H1 (cell line): ENCODE data around the gene CELF4. TPM values are rescaled to one million over a fixed set of nuclear protein-coding genes. Genes with fewer than 3 reads are reported as not detected.

Experiments
- CTCF ChIA-PET: fragments of 300-600 bp; sonication (Branson Sonifier 250); formaldehyde crosslinking; loops from one replicate; lab custom pipeline; 2021; ENCODE audit not compliant: partially characterized antibody; lab: Charles Lee
- POLR2A ChIA-PET: fragments of 300-600 bp; sonication (Branson Sonifier 250); formaldehyde crosslinking; loops from one replicate; lab custom pipeline; 2021; ENCODE audit warnings: inconsistent platforms; ENCODE audit not compliant: partially characterized antibody; lab: Charles Lee
- DNase-seq, 2 experiments: peaks; one replicate each; pipeline versions ENCODE4 v3.0.0 to v3.0.0-alpha.2; 2010 to 2022; ENCODE audit warnings: low spot score in 2 of 2, low read depth in 1 of 2, mixed read lengths in 1 of 2
- FAIRE-seq: peaks from 2 replicates; lab custom pipeline; 2011; peaks lifted over from hg19 to GRCh38; lab: Jason Lieb, UNC
- H2AFZ ChIP-seq: 2 replicates; pipeline ENCODE4 v1.8.1; 2012; ENCODE audit warnings: low read length, inconsistent platforms
- H2AK5ac ChIP-seq: 2 replicates; pipeline ENCODE4 v1.6.1; 2013; ENCODE audit warnings: low read depth, low read length
- H2BK120ac ChIP-seq: replicated peaks from 2 replicates; pipeline ENCODE3; 2013; ENCODE audit warnings: low read depth, low read length, inconsistent platforms
- H2BK12ac ChIP-seq: 2 replicates; pipeline ENCODE4 v1.6.1; 2013; ENCODE audit warnings: low read depth, low read length
- H2BK15ac ChIP-seq: 2 replicates; pipeline ENCODE4 v1.6.1; 2013; ENCODE audit warnings: low read length
- H2BK20ac ChIP-seq: 2 replicates; pipeline ENCODE4 v1.6.1; 2013; ENCODE audit warnings: low read length
- H2BK5ac ChIP-seq: 2 replicates; pipeline ENCODE4 v1.6.1; 2013; ENCODE audit warnings: low read depth, low read length
- H3K14ac ChIP-seq: 2 replicates; pipeline ENCODE4 v1.6.1; 2013; ENCODE audit warnings: inconsistent platforms; ENCODE audit not compliant: insufficient read length
- H3K18ac ChIP-seq: 2 replicates; pipeline ENCODE4 v1.6.1; 2013; ENCODE audit warnings: low read length; ENCODE audit errors: extremely low read depth
- H3K23ac ChIP-seq: 2 replicates; pipeline ENCODE4 v1.6.1; 2013; ENCODE audit warnings: inconsistent platforms; ENCODE audit not compliant: insufficient read length
- H3K23me2 ChIP-seq: 2 replicates; pipeline ENCODE4 v1.6.1; 2013; ENCODE audit warnings: low read depth, low read length
- H3K27ac ChIP-seq: 2 replicates; pipeline ENCODE4 v1.6.1; 2011; ENCODE audit warnings: low read depth, low read length, inconsistent platforms
- H3K27me3 ChIP-seq, 4 experiments: replicated peaks in 1 of 4; 1 replicate in 1 of 4; 2 replicates in 3 of 4; pipeline versions ENCODE4 v1.6.1 to v1.8.1; 2011 to 2013; ENCODE audit warnings: low read length in 3 of 4, mild to moderate bottlenecking in 3 of 4, inconsistent platforms in 2 of 4, mixed read lengths in 2 of 4, moderate library complexity in 1 of 4; ENCODE audit not compliant: control insufficient read depth in 3 of 4, insufficient read depth in 3 of 4; ENCODE audit errors: extremely low read depth in 1 of 4
- H3K36me3 ChIP-seq, 4 experiments: 2 replicates each; pipeline versions ENCODE4 v1.6.1 to v1.8.1; 2011 to 2013; ENCODE audit warnings: mild to moderate bottlenecking in 4 of 4, low read length in 3 of 4, moderate library complexity in 2 of 4, control low read depth in 1 of 4, inconsistent platforms in 1 of 4; ENCODE audit not compliant: insufficient read depth in 4 of 4, control insufficient read depth in 2 of 4
- H3K4ac ChIP-seq: replicated peaks from 2 replicates; pipeline ENCODE3; 2013; ENCODE audit warnings: low read length, low read depth, mixed read lengths, inconsistent platforms; ENCODE audit not compliant: insufficient read length
- H3K4me1 ChIP-seq, 4 experiments: replicated peaks in 1 of 4; 1 replicate in 1 of 4; 2 replicates in 3 of 4; pipeline versions ENCODE4 v1.6.1 to v1.8.1; 2011 to 2013; ENCODE audit warnings: low read length in 3 of 4, inconsistent platforms in 2 of 4, mixed read lengths in 1 of 4; ENCODE audit not compliant: insufficient read depth in 4 of 4, control insufficient read depth in 3 of 4
- H3K4me2 ChIP-seq, 2 experiments: 2 replicates each; pipeline versions ENCODE4 v1.6.1 to v1.8.1; 2011 to 2013; ENCODE audit warnings: low read depth in 2 of 2, low read length in 2 of 2, control low read depth in 1 of 2, inconsistent platforms in 1 of 2, mild to moderate bottlenecking in 1 of 2; ENCODE audit not compliant: insufficient read depth in 1 of 2
- H3K4me3 ChIP-seq, 4 experiments: fragments of 200-600, 300-600 bp in 1 of 4; sonication (generic), shearing (Covaris generic), sonication (Bioruptor Twin) in 1 of 4; 2 replicates each; pipeline versions ENCODE4 v1.5.1 to v1.8.1; 2011 to 2016; ENCODE audit warnings: low read length in 4 of 4, low read depth in 3 of 4, control low read depth in 2 of 4, inconsistent platforms in 2 of 4, mild to moderate bottlenecking in 2 of 4, mixed read lengths in 1 of 4, moderate library complexity in 1 of 4; ENCODE audit not compliant: insufficient read depth in 2 of 4; ENCODE audit errors: extremely low read depth in 1 of 4
- H3K56ac ChIP-seq: replicated peaks from 2 replicates; pipeline ENCODE3; 2013; ENCODE audit warnings: low read depth, mild to moderate bottlenecking, mixed read lengths, low read length, inconsistent platforms; ENCODE audit not compliant: insufficient read length
- H3K79me1 ChIP-seq: 2 replicates; pipeline ENCODE4 v1.6.1; 2013; ENCODE audit warnings: low read depth, low read length, control low read depth
- H3K79me2 ChIP-seq, 2 experiments: 2 replicates each; pipeline versions ENCODE4 v1.6.1 to v1.8.1; 2012 to 2013; ENCODE audit warnings: low read length in 2 of 2, mild to moderate bottlenecking in 2 of 2, inconsistent platforms in 1 of 2; ENCODE audit not compliant: insufficient read depth in 2 of 2, control insufficient read depth in 1 of 2
- H3K9ac ChIP-seq, 4 experiments: replicated peaks in 1 of 4; 1 replicate in 1 of 4; 2 replicates in 3 of 4; pipeline versions ENCODE4 v1.6.1 to v1.8.1; 2011 to 2013; ENCODE audit warnings: low read depth in 3 of 4, low read length in 3 of 4, control low read depth in 2 of 4, mild to moderate bottlenecking in 2 of 4, moderate library complexity in 2 of 4, inconsistent platforms in 1 of 4; ENCODE audit errors: extremely low read depth in 1 of 4
- H3K9me3 ChIP-seq, 2 experiments: 2 replicates each; pipeline versions ENCODE4 v1.6.1 to v1.8.1; 2012 to 2013; ENCODE audit warnings: mild to moderate bottlenecking in 2 of 2, moderate library complexity in 2 of 2, control low read depth in 1 of 2, inconsistent platforms in 1 of 2, low read depth in 1 of 2, low read length in 1 of 2, mixed read lengths in 1 of 2; ENCODE audit not compliant: insufficient read depth in 2 of 2
- H4K20me1 ChIP-seq, 2 experiments: replicated peaks in 1 of 2; 2 replicates each; pipeline versions ENCODE3 to v1.8.1; 2011 to 2013; ENCODE audit warnings: inconsistent platforms in 2 of 2, low read length in 2 of 2, mild to moderate bottlenecking in 1 of 2; ENCODE audit not compliant: insufficient read depth in 2 of 2, control insufficient read depth in 1 of 2
- H4K5ac ChIP-seq: 2 replicates; pipeline ENCODE4 v1.6.1; 2013; ENCODE audit warnings: low read length, low read depth, mixed read lengths, inconsistent platforms; ENCODE audit not compliant: insufficient read length
- H4K8ac ChIP-seq: 2 replicates; pipeline ENCODE4 v1.8.0; 2013; ENCODE audit warnings: mild to moderate bottlenecking, moderate library complexity, low read length, inconsistent platforms; ENCODE audit not compliant: insufficient read depth; ENCODE audit errors: extremely low read depth
- H4K91ac ChIP-seq: replicated peaks from 2 replicates; pipeline ENCODE3; 2013; ENCODE audit warnings: low read length, mixed read lengths, inconsistent platforms; ENCODE audit not compliant: insufficient read length
- BCL11A ChIP-seq, 2 experiments: IDR thresholded peaks; one replicate each; pipeline ENCODE4 v1.6.1; 2011; ENCODE audit warnings: low read depth in 2 of 2, low read length in 2 of 2, mild to moderate bottlenecking in 2 of 2
- E2F6 ChIP-seq: IDR thresholded peaks from 2 replicates; pipeline ENCODE4 v1.6.1; 2012; ENCODE audit warnings: inconsistent platforms
- EP300 ChIP-seq, 2 experiments: IDR thresholded peaks; 1 replicate in 1 of 2; 2 replicates in 1 of 2; pipeline ENCODE4 v1.6.1; 2011 to 2012; ENCODE audit warnings: low read depth in 2 of 2, low read length in 2 of 2, mild to moderate bottlenecking in 2 of 2, borderline replicate concordance in 1 of 2, inconsistent platforms in 1 of 2, moderate library complexity in 1 of 2
- EZH2 ChIP-seq: fragments of 200-600 bp; sonication (generic); IDR thresholded peaks from 2 replicates; pipeline ENCODE4 v1.7.1; 2012; ENCODE audit warnings: low read depth, mild to moderate bottlenecking, moderate library complexity, low read length, inconsistent platforms; ENCODE audit not compliant: severe bottlenecking
- HDAC2 ChIP-seq, 2 experiments: fragments of 300-600 bp in 1 of 2; sonication (generic) in 1 of 2; IDR thresholded peaks; 2 replicates each; pipeline ENCODE4 v1.6.1; 2011 to 2012; ENCODE audit warnings: low read depth in 2 of 2, low read length in 2 of 2, mild to moderate bottlenecking in 2 of 2, moderate library complexity in 2 of 2, borderline replicate concordance in 1 of 2, inconsistent platforms in 1 of 2
- HDAC6 ChIP-seq: IDR thresholded peaks from one replicate; pipeline ENCODE4 v1.7.1; 2012; ENCODE audit warnings: low read depth, mild to moderate bottlenecking, inconsistent platforms, low read length, moderate library complexity
- RFX5 ChIP-seq: IDR thresholded peaks from 2 replicates; pipeline ENCODE4 v1.6.1; 2011; ENCODE audit warnings: low read depth, low read length, improper control_type of control experiment, borderline replicate concordance
- TAF1 ChIP-seq: IDR thresholded peaks from 2 replicates; pipeline ENCODE4 v1.6.1; 2011; ENCODE audit warnings: mild to moderate bottlenecking, low read depth, low read length
- TAF7 ChIP-seq: optimal IDR thresholded peaks from 2 replicates; pipeline ENCODE3; 2011; ENCODE audit warnings: low read depth, mild to moderate bottlenecking, inconsistent platforms, low read length, moderate library complexity, borderline replicate concordance
- TEAD4 ChIP-seq: IDR thresholded peaks from 2 replicates; pipeline ENCODE4 v1.6.1; 2012; ENCODE audit warnings: low read depth, low read length, inconsistent platforms, mixed read lengths
- ZNF274 ChIP-seq: IDR thresholded peaks from 2 replicates; pipeline ENCODE4 v1.7.0; 2012; ENCODE audit warnings: low read length, borderline replicate concordance; ENCODE audit errors: extremely low read depth
- WGBS, 2 experiments: shearing (Covaris generic) in 1 of 2; methylation state at CpG; one replicate each; pipeline versions ENCODE4 v1.1.6 to v1.1.7; 2013 to 2015; ENCODE audit warnings: low lambda C conversion rate in 2 of 2, mixed read lengths in 2 of 2, inconsistent platforms in 1 of 2, low coverage in 1 of 2, missing lambda C conversion rate in 1 of 2; ENCODE audit not compliant: insufficient replicate concordance in 2 of 2, insufficient coverage in 1 of 2, insufficient read length in 1 of 2; ENCODE audit errors: extremely low coverage in 1 of 2, missing lambda C conversion rate in 1 of 2; 5-methylcytosine and 5-hydroxymethylcytosine counted together
- polyA plus RNA-seq, 7 experiments: library from polyadenylated mRNA; depleted of rRNA in 3 of 7; stranded (reverse) in 5 of 7; unstranded in 2 of 7; fragments of >200 nt in 5 of 7; fragments of 200-250 nt in 2 of 7; gene quantifications; 1 replicate in 5 of 7; 2 replicates in 1 of 7; 4 replicates in 1 of 7; pipeline versions ENCODE4 v1.2.1 to v1.2.3, GENCODE V29; 2011 to 2013; ENCODE audit warnings: missing spikeins in 2 of 7, mixed read lengths in 2 of 7
- total RNA-seq: library from RNA; stranded (reverse); fragmentation: NEBNext Ultra II Directional; extraction: Animal tissue kit (Norgen Biotek cat#: 25700); gene quantifications from 2 replicates; pipeline ENCODE4 v1.2.1, GENCODE V29; 2021
- TF ChIP-seq, protein P1 (sequence below): IDR thresholded peaks from 2 replicates; pipeline ENCODE4 v1.6.1; 2012; ENCODE audit warnings: inconsistent platforms

Gene CELF4
- total and polyA plus RNA-seq, 2 of the 8 experiments (the other 6 are each of a cell fraction or from before 2014, with no cell fraction given) = 1.6 to 3.4 TPM

DNA sequence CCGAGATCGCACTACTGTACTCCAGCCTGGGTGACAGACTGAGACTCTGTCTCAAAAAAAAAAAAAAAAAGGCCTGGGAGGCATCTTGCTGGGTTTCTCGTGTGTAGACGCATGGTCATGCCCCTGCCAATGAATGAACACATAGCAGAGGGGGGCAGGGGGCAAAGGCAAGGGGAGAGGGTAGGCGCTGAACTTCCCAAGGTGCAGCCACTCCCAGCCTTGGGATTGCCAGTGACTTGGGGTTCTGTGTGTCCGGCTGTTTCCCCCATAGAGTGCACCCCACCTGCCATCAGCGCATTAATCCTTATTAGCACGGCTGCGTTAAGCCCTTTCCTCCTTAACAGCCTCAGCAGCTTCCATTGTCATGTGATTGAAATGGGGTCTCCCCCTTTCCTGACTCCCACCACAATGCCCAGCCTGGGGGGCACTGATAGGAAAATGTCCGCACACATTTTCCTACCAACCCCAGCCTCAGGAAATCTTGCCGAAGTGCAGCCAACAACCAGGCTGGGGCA lies 225.8 kb downstream of the CELF4 start:
- Histone ChIP-seq H2AFZ (no peak overlapping the region), H2BK20ac (no peak overlapping the region), H3K23me2 (no peaks in the 10 kb centered on the region; the same call in 1 of the 2 replicates), H3K4me1 (peaks cover 0 to 5% (median 2%) of the 10 kb centered on the region in 4 experiments; a peak in 4 of 7 replicates), H3K27me3 (0 out of 7 replicates have a peak, but pooled peaks cover 0 to 8% (median 0%) of the 10 kb centered on the region in 4 experiments), H3K23ac (no peak overlapping the region), H3K56ac (no peak overlapping the region), H3K27ac (no peak overlapping the region), H4K8ac (no peak overlapping the region), H3K14ac (no peak overlapping the region), H3K18ac (no peak overlapping the region), H3K79me2 (no peaks in the 10 kb centered on the region), H3K4me3 (no peak overlapping the region), H4K91ac (no peak overlapping the region), H4K20me1 (no peaks in the 10 kb centered on the region), H2BK15ac (no peak overlapping the region), H2AK5ac (no peak overlapping the region), H2BK120ac (no peak overlapping the region), H2BK5ac (no peak overlapping the region), H3K4me2 (no peak overlapping the region), H3K36me3 (no peaks in the 10 kb centered on the region), H3K79me1 (no peaks in the 10 kb centered on the region), H3K4ac (no peak overlapping the region), H2BK12ac (no peak overlapping the region), H3K9ac (no peak overlapping the region), H3K9me3 (no peaks in the 10 kb centered on the region), H4K5ac (no peak overlapping the region)
- CTCF ChIA-PET = interaction anchor here (0.7 to 8.7 kb wide), 8 partner anchors 14 to 398 kb away, joined by 3 to 88 read pairs (median 4); no protein-coding TSS in a partner anchor
- 86% methylated on average over 9 of the region's 11 CpGs; no CpG with 5 or more reads in 1 of the 2 experiments for WGBS, 2 experiments
- DNase-seq = no peak
- no peak for FAIRE-seq
- POLR2A ChIA-PET = no interaction called here
- TF ChIP-seq TAF1 (no peak), EP300 (IDR thresholded peaks at IDR 0.05; ENCODE audit: borderline replicate concordance in 1 of 2, low read depth in 2 of 2, low read length in 2 of 2) (no peak), HDAC2 (IDR thresholded peaks at IDR 0.05; ENCODE audit: borderline replicate concordance in 1 of 2, low read depth in 2 of 2, low read length in 2 of 2) (no peak), TEAD4 (no peak), TAF7 (no peak), E2F6 (no peak), BCL11A (IDR thresholded peaks at IDR 0.05; ENCODE audit: low read depth in 2 of 2, low read length in 2 of 2) (no peak), RFX5 (no peak), EZH2 (no peak), HDAC6 (no peak), ZNF274 (no peak)
- TF ChIP-seq, protein P1, sequence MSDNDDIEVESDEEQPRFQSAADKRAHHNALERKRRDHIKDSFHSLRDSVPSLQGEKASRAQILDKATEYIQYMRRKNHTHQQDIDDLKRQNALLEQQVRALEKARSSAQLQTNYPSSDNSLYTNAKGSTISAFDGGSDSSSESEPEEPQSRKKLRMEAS = no peak
